Measurements from ENCODE around the gene COL6A2.

- no peak for TF ChIP-seq TAF1 (IDR thresholded peaks at IDR 0.05; ENCODE audit: low read depth)
- TF ChIP-seq USF1 (IDR thresholded peaks at IDR 0.05): no peak
- no peak for TF ChIP-seq YY1 (IDR thresholded peaks at IDR 0.05; ENCODE audit: low read depth)
- TF ChIP-seq ZBTB7A (IDR thresholded peaks at IDR 0.05; ENCODE audit: low read depth): no peak
These were observed 29.6 kb downstream of the COL6A2 start for GRCh38 chr21:46127239-46128105.

Measured in Ishikawa (cell line).